Cardiac fibroblast (primary cell): Measurements from ENCODE around the gene ICAM4.
"Not testable (repeated sequence)": the region's sequence is repeated elsewhere in the genome, so short reads cannot be mapped to it uniquely, and the experiment has no call there.

Experiments
- DNase-seq, 2 donors: peaks; one replicate each; pipeline versions ENCODE4 v3.0.0 to v3.0.0-alpha.2; 2010; ENCODE audit warnings: low read depth in 2 of 2
- H3K4me3 ChIP-seq, 2 donors: replicated peaks in 1 of 2; 1 replicate in 1 of 2; 2 replicates in 1 of 2; pipeline ENCODE4 v1.5.1; 2011; ENCODE audit warnings: low read depth in 2 of 2, low read length in 2 of 2, mild to moderate bottlenecking in 2 of 2, moderate library complexity in 1 of 2
- TF ChIP-seq, protein P1 (sequence below): IDR thresholded peaks from one replicate; pipeline ENCODE4 v1.5.1; 2011; ENCODE audit warnings: low read depth, mild to moderate bottlenecking, low read length, inconsistent platforms

ICAM4 gene

DNA sequence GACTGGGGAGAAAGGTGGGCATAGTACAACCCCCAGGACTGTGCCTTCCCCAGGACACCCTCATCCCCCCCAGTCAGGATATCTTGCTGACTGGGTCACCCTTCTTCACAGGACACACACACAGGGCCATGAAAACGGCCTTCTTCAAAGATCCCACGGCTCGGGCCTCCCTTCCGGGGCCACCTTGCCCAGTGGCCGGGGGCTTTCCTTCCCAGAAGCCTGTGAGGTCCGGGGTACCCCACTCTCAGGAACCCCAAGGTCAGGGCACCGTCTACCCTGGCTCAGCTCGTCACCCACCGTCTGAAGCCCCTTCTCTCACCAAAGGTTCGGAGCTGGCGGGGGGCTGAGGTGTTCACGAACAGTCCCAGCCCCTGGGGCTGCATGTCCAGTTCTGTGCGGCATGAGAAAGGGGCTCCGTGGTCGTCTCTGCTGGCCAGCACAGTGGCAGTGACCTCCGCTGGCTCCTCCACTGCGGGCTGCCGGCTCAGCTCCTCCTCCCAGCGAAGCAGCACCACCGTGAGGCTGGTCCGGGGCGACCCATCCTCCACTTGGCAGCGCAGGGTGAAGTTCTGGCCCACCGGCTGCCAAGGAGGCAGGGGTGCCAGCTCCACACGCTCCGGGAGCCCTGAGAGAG, 48.7 kb downstream of the ICAM4 start:
- H3K4me3 ChIP-seq, result no peak overlapping the region
- TF ChIP-seq, protein P1, sequence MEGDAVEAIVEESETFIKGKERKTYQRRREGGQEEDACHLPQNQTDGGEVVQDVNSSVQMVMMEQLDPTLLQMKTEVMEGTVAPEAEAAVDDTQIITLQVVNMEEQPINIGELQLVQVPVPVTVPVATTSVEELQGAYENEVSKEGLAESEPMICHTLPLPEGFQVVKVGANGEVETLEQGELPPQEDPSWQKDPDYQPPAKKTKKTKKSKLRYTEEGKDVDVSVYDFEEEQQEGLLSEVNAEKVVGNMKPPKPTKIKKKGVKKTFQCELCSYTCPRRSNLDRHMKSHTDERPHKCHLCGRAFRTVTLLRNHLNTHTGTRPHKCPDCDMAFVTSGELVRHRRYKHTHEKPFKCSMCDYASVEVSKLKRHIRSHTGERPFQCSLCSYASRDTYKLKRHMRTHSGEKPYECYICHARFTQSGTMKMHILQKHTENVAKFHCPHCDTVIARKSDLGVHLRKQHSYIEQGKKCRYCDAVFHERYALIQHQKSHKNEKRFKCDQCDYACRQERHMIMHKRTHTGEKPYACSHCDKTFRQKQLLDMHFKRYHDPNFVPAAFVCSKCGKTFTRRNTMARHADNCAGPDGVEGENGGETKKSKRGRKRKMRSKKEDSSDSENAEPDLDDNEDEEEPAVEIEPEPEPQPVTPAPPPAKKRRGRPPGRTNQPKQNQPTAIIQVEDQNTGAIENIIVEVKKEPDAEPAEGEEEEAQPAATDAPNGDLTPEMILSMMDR, result no peak
- no peak for DNase-seq

- DNase-seq, H3K4me3 ChIP-seq: not testable (repeated sequence)
Measured at GRCh38 chr19:10336725-10337124, 50.0 kb downstream of the ICAM4 start.
